Left renal pelvis (tissue), 4 donors: Measurements from ENCODE around the gene FXYD6. TPM values are rescaled to one million over a fixed set of nuclear protein-coding genes. Genes with fewer than 3 reads are reported as not detected.
"Not testable (repeated sequence)": the region's sequence is repeated elsewhere in the genome, so short reads cannot be mapped to it uniquely, and the experiment has no call there.

Experiments
- DNase-seq, 4 donors: peaks; one replicate each; pipeline ENCODE4 v3.0.0-alpha.2; 2013; ENCODE audit warnings: low read depth in 4 of 4, low spot score in 3 of 4
- polyA plus RNA-seq, 4 donors: library from polyadenylated mRNA; unstranded; fragments of 120-200 nt; gene quantifications; one replicate each; pipeline ENCODE4 v1.2.1, GENCODE V29; 2013; ENCODE audit not compliant: insufficient read length in 4 of 4

Gene FXYD6
- polyA plus RNA-seq, 4 donors: 99.6 to 132 (median 126) TPM

- DNase-seq: no peak
Measured at GRCh38 chr11:117871784-117872183, 4.7 kb downstream of the FXYD6 start.

- DNase-seq: no peak
Measured at GRCh38 chr11:117871160-117871559, 5.3 kb downstream of the FXYD6 start.

GRCh38 chr11:117870103-117870952 lies 6.1 kb downstream of the FXYD6 start:
- DNase-seq: no peak

- DNase-seq: no peak
Measured at GRCh38 chr11:117869604-117870003, 6.9 kb downstream of the FXYD6 start.

- DNase-seq: no peak
Measured at GRCh38 chr11:117868815-117869561, 7.5 kb downstream of the FXYD6 start.

- DNase-seq: no peak
Measured at GRCh38 chr11:117868088-117868487, 8.4 kb downstream of the FXYD6 start.

- DNase-seq: no peak
Measured at GRCh38 chr11:117866526-117866925, 9.9 kb downstream of the FXYD6 start.

- DNase-seq: not testable (repeated sequence)
Measured at GRCh38 chr11:117865546-117865945, 10.9 kb downstream of the FXYD6 start.

GRCh38 chr11:117863383-117863782 lies 13.1 kb downstream of the FXYD6 start:
- no peak for DNase-seq

GRCh38 chr11:117862753-117863152 lies 13.7 kb downstream of the FXYD6 start:
- no peak for DNase-seq

GRCh38 chr11:117862019-117862725 lies 14.3 kb downstream of the FXYD6 start:
- DNase-seq: no peak

GRCh38 chr11:117861151-117862018 lies 15.1 kb downstream of the FXYD6 start:
- no peak for DNase-seq

GRCh38 chr11:117860139-117860538 lies 16.3 kb downstream of the FXYD6 start:
- no peak for DNase-seq

- DNase-seq: no peak
Measured at GRCh38 chr11:117859488-117860112, 16.9 kb downstream of the FXYD6 start.

GRCh38 chr11:117859061-117859460 lies 17.4 kb downstream of the FXYD6 start:
- no peak for DNase-seq

GRCh38 chr11:117857734-117858414 lies 18.6 kb downstream of the FXYD6 start:
- no peak for DNase-seq

GRCh38 chr11:117855912-117856651 lies 20.4 kb downstream of the FXYD6 start:
- no peak for DNase-seq

- DNase-seq: no peak
Measured at GRCh38 chr11:117855186-117855845, 21.1 kb downstream of the FXYD6 start.
